Activated T-helper 17 cell treated with anti-CD3 and anti-CD28 coated beads, Interleukin-2, amount 50 U/mL, for 72 hours (primary cell): ENCODE data around the gene OBI1. TPM values are rescaled to one million over a fixed set of nuclear protein-coding genes. Genes with fewer than 3 reads are reported as not detected.
A peak's percentile ranks its signal among the peaks of the same experiment; 100 is the strongest.

Experiments used
- ATAC-seq: fragments of 150-1000 bp; cut with Tn5 transposase; replicated peaks from 2 replicates; pipeline ENCODE4 v1.10.0; 2021; ENCODE audit warnings: mild to moderate bottlenecking, moderate library complexity
- H3K27ac Mint-ChIP-seq: one replicate; pipeline ENCODE4 v1.8.0; 2022; ENCODE audit warnings: mixed read lengths
- H3K27me3 Mint-ChIP-seq: one replicate; pipeline ENCODE4 v1.8.0; 2022; ENCODE audit warnings: mixed read lengths
- H3K36me3 Mint-ChIP-seq: one replicate; pipeline ENCODE4 v1.8.0; 2022; ENCODE audit warnings: low read depth, mild to moderate bottlenecking, mixed read lengths
- H3K4me1 Mint-ChIP-seq: one replicate; pipeline ENCODE4 v1.8.0; 2022; ENCODE audit warnings: mixed read lengths
- H3K4me3 Mint-ChIP-seq: one replicate; pipeline ENCODE4 v1.8.0; 2022; ENCODE audit warnings: mild to moderate bottlenecking, mixed read lengths
- H3K9me3 Mint-ChIP-seq: one replicate; pipeline ENCODE4 v1.8.0; 2022; ENCODE audit warnings: mixed read lengths
- total RNA-seq, 2 donors: library from RNA; stranded (reverse); gene quantifications; one replicate each; pipeline ENCODE4 v1.2.3, GENCODE V29; 2022

OBI1 gene
- total RNA-seq, 2 donors from 2014 or later, result 11.2 to 18.5 TPM

GRCh38 chr13:78620936-78621470 is 38.0 kb downstream of the OBI1 start:
- no peaks in the 10 kb centered on the region for H3K27me3 Mint-ChIP-seq
- no peaks in the 10 kb centered on the region for H3K4me1 Mint-ChIP-seq
- no peak overlapping the region for H3K4me3 Mint-ChIP-seq
- peaks cover 94% of the 10 kb centered on the region for H3K36me3 Mint-ChIP-seq
- no peaks in the 10 kb centered on the region for H3K9me3 Mint-ChIP-seq
- no peak for ATAC-seq
- H3K27ac Mint-ChIP-seq, result no peak overlapping the region

GRCh38 chr13:78618411-78618810 is 40.5 kb downstream of the OBI1 start:
- Mint-ChIP-seq H3K9me3 (no peaks in the 10 kb centered on the region), H3K27me3 (no peaks in the 10 kb centered on the region), H3K4me3 (no peak overlapping the region), H3K27ac (no peak overlapping the region), H3K4me1 (no peaks in the 10 kb centered on the region), H3K36me3 (peaks cover 90% of the 10 kb centered on the region)
- ATAC-seq, result no peak

- H3K36me3 Mint-ChIP-seq, result peaks cover 20% of the 10 kb centered on the region
- H3K4me1 Mint-ChIP-seq, result peaks cover 5% of the 10 kb centered on the region
- peaks cover 40% of the 10 kb centered on the region for H3K27me3 Mint-ChIP-seq
- H3K27ac Mint-ChIP-seq, result no peak overlapping the region
- H3K9me3 Mint-ChIP-seq, result no peaks in the 10 kb centered on the region
- no peak for ATAC-seq
- H3K4me3 Mint-ChIP-seq, result no peak overlapping the region
Measured at GRCh38 chr13:78611040-78611439, 47.9 kb downstream of the OBI1 start.

GRCh38 chr13:78610381-78610883 is 48.5 kb downstream of the OBI1 start:
- ATAC-seq, result no peak
- no peak overlapping the region for H3K27ac Mint-ChIP-seq
- H3K36me3 Mint-ChIP-seq, result peaks cover 14% of the 10 kb centered on the region
- H3K4me1 Mint-ChIP-seq, result peaks cover 5% of the 10 kb centered on the region
- peaks cover 45% of the 10 kb centered on the region for H3K27me3 Mint-ChIP-seq
- no peaks in the 10 kb centered on the region for H3K9me3 Mint-ChIP-seq
- H3K4me3 Mint-ChIP-seq, result peak overlapping the region; percentile 65

DNA sequence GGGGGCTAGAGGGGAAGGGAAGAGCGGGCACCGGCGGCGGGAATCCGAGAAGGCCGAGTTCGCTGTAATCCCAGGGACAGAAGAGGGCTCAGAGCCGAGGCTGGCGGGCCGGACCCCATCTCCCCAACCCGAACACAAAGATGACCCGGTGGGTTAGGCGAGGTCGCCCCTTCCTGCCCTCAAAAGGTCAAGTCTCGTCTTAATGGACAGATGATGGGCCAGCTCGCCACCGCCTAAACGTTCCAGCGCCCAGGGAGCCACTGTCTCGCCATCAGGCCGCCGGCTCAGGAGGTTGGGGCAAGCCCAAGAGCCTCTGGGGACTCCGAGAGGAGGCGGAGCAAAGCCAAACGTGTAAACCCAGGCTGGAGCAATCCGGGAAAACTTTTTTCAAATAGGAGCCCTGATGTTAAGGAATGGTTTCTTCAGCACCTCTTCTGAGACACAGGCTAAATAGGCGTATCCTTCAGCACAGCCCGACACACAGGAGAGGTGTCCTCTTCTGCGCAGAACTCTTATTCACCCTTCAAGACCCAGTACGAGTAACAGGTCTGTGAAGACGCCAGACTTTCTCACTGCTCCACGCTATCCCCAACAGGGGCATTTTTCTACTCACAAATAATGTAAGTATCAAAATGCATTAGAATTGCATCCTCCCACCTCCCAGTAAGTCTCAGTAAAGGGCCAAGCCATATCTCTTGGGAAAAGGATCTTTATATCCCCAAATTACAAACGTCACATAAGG is 49.3 kb downstream of the OBI1 start:
- Mint-ChIP-seq H3K36me3 (peaks cover 6% of the 10 kb centered on the region), H3K27me3 (peaks cover 51% of the 10 kb centered on the region), H3K9me3 (no peaks in the 10 kb centered on the region), H3K4me3 (peak overlapping the region; percentile 65), H3K27ac (no peak overlapping the region), H3K4me1 (peaks cover 5% of the 10 kb centered on the region)
- no peak for ATAC-seq

DNA sequence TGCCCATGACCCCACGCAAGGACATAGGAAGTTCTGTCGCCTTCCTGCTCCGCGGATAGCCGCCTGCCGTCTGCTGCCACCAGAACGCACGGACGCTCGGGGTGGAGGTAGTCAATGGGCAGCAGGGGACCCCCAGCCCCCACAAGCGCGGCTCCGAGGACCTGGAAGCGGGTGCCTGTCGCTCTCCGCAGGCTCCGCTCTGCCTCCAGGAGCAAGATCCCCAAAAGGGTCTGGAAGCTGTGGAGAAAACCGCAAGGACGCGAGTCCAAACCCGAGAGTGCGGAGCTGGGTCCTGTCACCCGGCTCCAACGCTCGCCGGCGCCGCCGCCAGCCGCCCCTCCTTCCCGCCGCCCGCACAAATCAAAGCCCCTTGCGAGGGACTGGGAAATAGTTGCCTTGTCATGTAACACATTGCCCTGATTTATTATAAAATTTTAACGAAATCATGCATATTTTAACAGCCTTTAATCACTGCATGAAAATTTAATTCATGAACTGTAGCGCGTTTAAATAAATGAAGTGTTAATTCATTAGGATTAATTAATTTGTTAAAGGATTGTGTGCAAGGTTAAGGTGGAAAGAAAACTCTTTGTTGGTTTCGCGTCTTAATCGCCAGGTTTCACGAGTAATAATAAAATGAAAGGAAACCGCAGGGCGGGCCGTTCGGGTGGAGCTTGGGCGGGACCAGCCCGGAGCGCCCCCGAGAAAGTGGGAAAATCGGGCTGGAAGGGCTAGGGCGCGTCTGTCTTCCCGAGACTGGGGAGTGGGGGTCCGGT is 50.1 kb downstream of the OBI1 start:
- no peak for ATAC-seq
- peaks cover 59% of the 10 kb centered on the region for H3K27me3 Mint-ChIP-seq
- H3K36me3 Mint-ChIP-seq, result no peaks in the 10 kb centered on the region
- H3K9me3 Mint-ChIP-seq, result no peaks in the 10 kb centered on the region
- no peak overlapping the region for H3K27ac Mint-ChIP-seq
- peak overlapping the region; percentile 65 for H3K4me3 Mint-ChIP-seq
- H3K4me1 Mint-ChIP-seq, result peaks cover 9% of the 10 kb centered on the region

DNA sequence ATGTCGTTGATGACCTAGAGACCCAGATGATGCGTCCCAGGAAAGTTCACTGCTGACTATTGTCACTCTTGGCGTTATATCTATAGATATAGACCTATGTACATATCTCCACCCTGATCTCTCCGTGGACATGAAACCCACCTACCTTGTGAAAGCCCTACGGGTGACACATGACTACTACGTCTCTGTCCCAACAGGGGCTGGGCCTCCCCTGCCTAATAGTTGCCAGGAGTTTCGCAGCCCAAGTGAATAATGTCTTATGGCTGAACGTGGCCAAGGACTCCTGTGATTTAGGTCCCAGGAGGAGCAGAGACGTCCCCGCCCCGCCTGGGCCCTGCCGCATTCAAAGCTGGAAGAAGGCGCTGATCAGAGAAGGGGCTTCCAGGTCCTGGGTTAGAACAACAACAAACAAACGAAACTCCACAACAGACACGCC is 50.7 kb downstream of the OBI1 start:
- H3K36me3 Mint-ChIP-seq, result peaks cover 5% of the 10 kb centered on the region
- ATAC-seq, result no peak
- H3K9me3 Mint-ChIP-seq, result no peaks in the 10 kb centered on the region
- H3K27ac Mint-ChIP-seq, result no peak overlapping the region
- peak overlapping the region; percentile 34 for H3K4me3 Mint-ChIP-seq
- peaks cover 9% of the 10 kb centered on the region for H3K4me1 Mint-ChIP-seq
- H3K27me3 Mint-ChIP-seq, result peaks cover 64% of the 10 kb centered on the region

GRCh38 chr13:78607409-78608251 is 51.3 kb downstream of the OBI1 start:
- Mint-ChIP-seq H3K27me3 (peaks cover 67% of the 10 kb centered on the region), H3K4me1 (peaks cover 12% of the 10 kb centered on the region), H3K4me3 (peak overlapping the region; percentile 34), H3K9me3 (no peaks in the 10 kb centered on the region), H3K36me3 (peaks cover 8% of the 10 kb centered on the region), H3K27ac (no peak overlapping the region)
- ATAC-seq, result no peak

DNA sequence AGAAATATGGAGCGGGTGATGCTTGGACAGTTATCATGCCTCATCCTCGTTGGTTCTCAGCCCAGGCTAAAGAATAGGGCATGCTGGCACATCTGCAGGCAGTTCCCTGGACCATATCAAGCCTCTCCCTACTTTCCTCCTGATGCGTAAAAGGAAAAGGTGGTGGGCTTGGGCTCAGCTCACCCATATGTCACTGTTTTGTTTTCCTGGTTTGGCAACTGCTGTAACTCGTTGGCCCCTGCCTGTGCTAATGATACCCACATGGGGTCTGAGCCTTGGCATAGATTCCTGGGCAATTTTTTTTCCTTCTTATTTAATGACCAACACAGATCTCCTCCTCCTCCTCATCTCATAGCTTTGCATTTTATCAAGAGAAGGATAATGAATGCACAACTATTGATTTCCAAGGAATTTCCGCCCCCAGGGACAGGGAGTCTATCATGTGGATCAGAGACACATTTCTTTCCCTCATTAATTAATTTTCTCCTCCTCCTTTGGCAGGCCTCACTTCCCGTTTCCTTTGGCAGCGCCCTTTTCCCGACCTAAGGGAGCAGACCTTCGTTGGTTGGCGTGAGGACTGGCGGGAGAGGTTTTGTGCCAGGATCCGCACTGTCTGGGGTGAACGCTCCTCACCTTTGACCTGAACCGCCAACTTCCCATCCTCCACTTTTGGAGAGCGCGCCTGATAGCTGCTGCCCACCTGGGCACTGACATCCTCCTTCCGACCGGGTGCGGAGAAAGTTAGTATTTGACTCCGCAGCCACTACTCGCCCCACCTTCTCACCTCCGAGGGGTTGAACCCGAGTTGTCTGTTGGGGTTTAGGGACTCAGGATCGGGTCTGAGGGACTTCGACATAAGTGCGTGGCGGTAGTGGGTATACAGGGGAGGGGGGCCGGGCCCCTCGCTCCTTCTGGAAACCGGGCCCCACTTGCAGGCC is 52.2 kb downstream of the OBI1 start:
- peaks cover 13% of the 10 kb centered on the region for H3K36me3 Mint-ChIP-seq
- H3K4me1 Mint-ChIP-seq, result peaks cover 16% of the 10 kb centered on the region
- no peak overlapping the region for H3K27ac Mint-ChIP-seq
- H3K9me3 Mint-ChIP-seq, result no peaks in the 10 kb centered on the region
- H3K4me3 Mint-ChIP-seq, result no peak overlapping the region
- no peak for ATAC-seq
- peaks cover 71% of the 10 kb centered on the region for H3K27me3 Mint-ChIP-seq

DNA sequence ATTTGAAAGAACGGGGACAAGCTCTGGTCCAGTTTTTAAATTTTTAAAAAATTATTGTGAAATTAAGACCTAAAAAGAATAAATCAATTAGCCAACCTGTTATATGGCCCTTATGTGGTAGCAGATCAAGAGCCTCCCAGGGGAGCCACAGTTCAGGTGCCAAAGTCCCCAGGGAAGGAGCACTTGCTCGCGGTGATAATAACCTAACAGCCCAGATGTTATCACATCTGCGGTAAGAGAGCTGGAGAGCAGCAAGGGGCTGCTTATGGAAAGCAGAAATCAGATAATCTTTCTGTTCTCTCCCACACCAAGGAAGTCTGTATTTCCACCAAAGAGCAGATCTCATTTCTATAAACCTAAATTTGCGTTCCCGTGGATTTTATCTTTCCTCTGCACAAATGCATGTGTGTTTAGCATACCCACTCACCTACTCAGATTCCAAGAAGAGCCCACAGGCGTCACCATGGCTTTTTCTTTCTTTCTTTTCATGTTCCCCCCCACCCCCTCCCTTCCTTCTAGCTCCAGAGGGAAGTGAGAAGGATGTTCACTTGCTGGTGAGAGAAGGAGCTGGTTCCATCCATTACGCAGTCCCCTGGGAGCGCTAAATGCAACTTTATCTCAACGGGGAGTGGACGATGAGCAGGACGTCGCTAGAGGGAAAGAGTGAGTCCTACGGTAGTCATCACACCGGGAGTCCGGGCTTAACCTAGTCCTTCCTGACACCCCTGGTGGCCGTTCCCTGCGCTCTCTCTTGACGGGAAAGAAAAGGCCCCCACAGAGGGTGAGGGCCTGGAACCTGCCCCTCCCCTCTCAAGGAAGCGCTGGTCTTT is 54.0 kb downstream of the OBI1 start:
- no peaks in the 10 kb centered on the region for H3K9me3 Mint-ChIP-seq
- H3K27me3 Mint-ChIP-seq, result peaks cover 74% of the 10 kb centered on the region
- H3K4me1 Mint-ChIP-seq, result peaks cover 14% of the 10 kb centered on the region

DNA sequence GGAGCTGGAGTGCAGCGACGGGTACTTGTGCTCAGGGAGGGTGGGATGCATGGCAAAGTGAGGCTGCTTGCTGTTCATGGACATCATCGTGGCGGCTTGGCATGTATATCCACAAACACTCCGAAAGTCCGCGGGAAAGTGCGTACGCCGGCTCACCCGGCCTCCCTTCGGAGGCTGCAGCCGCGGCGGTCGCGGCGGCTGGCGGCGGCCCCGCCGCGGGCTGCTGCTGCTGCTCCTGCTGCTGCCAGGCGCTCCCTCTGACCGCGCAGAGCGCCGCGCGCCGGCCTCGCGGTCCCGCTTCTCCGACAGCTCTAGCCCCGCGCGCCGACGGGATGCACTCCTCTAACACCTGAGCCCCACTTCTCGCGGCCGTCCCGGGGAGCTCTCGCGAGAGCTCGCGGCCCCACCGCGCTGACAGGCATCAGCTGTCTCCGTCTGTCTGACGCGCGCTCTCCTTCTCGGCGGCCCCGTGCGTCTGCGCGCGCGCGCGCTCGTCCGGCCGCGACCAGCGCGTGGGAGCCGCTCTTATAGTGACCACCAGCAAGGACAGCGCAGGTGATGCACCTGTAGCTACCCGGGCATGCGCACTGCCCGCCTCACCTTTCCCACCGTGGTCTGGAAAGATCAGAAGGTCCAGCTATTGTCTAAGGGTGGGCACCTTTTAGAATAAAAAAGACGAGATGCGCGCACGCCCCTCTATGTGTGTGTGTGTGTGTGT is 55.6 kb downstream of the OBI1 start, which contains the start of gene POU4F1:
Gene POU4F1, minus strand, starts transcription at position 313 of the 718 bp plus-strand sequence. Its CDS starts 226 bp downstream, at position 87.
- Mint-ChIP-seq H3K4me1 (peaks cover 11% of the 10 kb centered on the region), H3K4me3 (peak within 1 kb of the TSS; percentile 76), H3K27me3 (peaks cover 80% of the 10 kb centered on the region), H3K9me3 (no peaks in the 10 kb centered on the region), H3K36me3 (peaks cover 13% of the 10 kb centered on the region), H3K27ac (no peak within 1 kb of the TSS)
- peak; percentile 90 for ATAC-seq

More for the DNA sequence above, 54.0 kb downstream of the OBI1 start:
- Mint-ChIP-seq H3K4me3 (no peak overlapping the region), H3K27ac (no peak overlapping the region), H3K36me3 (peaks cover 13% of the 10 kb centered on the region)
- no peak for ATAC-seq
